Prostate gland (tissue), 2 donors: ENCODE measurements around the gene PTPA. TPM values are rescaled to one million over a fixed set of nuclear protein-coding genes. Genes with fewer than 3 reads are reported as not detected.

ENCODE experiments used
- DNase-seq: peaks from one replicate; pipeline ENCODE4 v3.0.0-alpha.2; 2019; ENCODE audit warnings: low spot score
- H3K27ac ChIP-seq, 2 donors: fragments of 200-600 bp; sonication (generic); 2 replicates each; pipeline ENCODE4 v1.5.1; 2017 to 2019
- H3K27me3 ChIP-seq: fragments of 200-600 bp; sonication (generic); replicated peaks from 2 replicates; pipeline ENCODE4 v1.5.1; 2019; ENCODE audit not compliant: insufficient read depth
- H3K36me3 ChIP-seq, 2 donors: fragments of 200-600 bp; sonication (generic); 1 replicate in 1 of 2; 2 replicates in 1 of 2; pipeline versions ENCODE4 v1.5.1 to v1.8.1; 2017 to 2019
- H3K4me1 ChIP-seq: fragments of 200-600 bp; sonication (generic); replicated peaks from 2 replicates; pipeline ENCODE4 v1.5.1; 2019
- H3K4me3 ChIP-seq, 2 donors: fragments of 200-600 bp; sonication (generic); 2 replicates each; pipeline ENCODE4 v1.5.1; 2017 to 2019
- H3K9me3 ChIP-seq: fragments of 200-600 bp; sonication (generic); 2 replicates; pipeline ENCODE4 v1.5.1; 2017
- CTCF ChIP-seq, 4 experiments: fragments of 200-600 bp in 2 of 4; fragments of 450-650 bp in 2 of 4; sonication (generic) in 2 of 4; IDR thresholded peaks; 1 replicate in 3 of 4; 2 replicates in 1 of 4; pipeline ENCODE4 v1.5.1; 2016 to 2019; ENCODE audit warnings: antibody characterized with exemption in 4 of 4, mild to moderate bottlenecking in 2 of 4, moderate library complexity in 2 of 4
- POLR2A ChIP-seq: fragments of 450-650 bp; IDR thresholded peaks from one replicate; pipeline ENCODE4 v1.6.1; 2016; ENCODE audit warnings: antibody characterized with exemption, mild to moderate bottlenecking
- POLR2AphosphoS5 ChIP-seq: sonication (generic); formaldehyde crosslinking; IDR thresholded peaks from one replicate; pipeline ENCODE4 v1.6.1; 2017; ENCODE audit warnings: antibody characterized with exemption
- WGBS: methylation state at CpG from one replicate; pipeline ENCODE4 v1.1.5; 2018; 5-methylcytosine and 5-hydroxymethylcytosine counted together
- intact Hi-C: fragments of 100-400 bp; cut with DNase I; formaldehyde crosslinking; loops from one replicate; pipeline ENCODE4 v1.14.2; 2022
- total RNA-seq, 2 donors: library from RNA; depleted of rRNA; stranded (reverse); fragments of >200 nt; gene quantifications; one replicate each; pipeline ENCODE4 v1.1.0, GENCODE V29; 2016

Gene PTPA
- total RNA-seq, 2 donors from 2014 or later: 165 to 173 TPM

GRCh38 chr9:129093602-129094386, 17.4 kb upstream of the PTPA start:
- no peaks in the 10 kb centered on the region for H3K27me3 ChIP-seq

GRCh38 chr9:129094387-129095169, 16.6 kb upstream of the PTPA start:
- Histone ChIP-seq H3K9me3 (no peaks in the 10 kb centered on the region), H3K27ac (no peak overlapping the region), H3K4me3 (no peak overlapping the region), H3K4me1 (no peaks in the 10 kb centered on the region), H3K36me3 (peaks cover 0 to 7% of the 10 kb centered on the region in 2 donors), H3K27me3 (no peaks in the 10 kb centered on the region)
- no peak for DNase-seq
- intact Hi-C loops: no loop called here
- 92% methylated on average over 13 of the region's 13 CpGs for WGBS
- TF ChIP-seq POLR2AphosphoS5: no peak
- TF ChIP-seq POLR2A: no peak

More at GRCh38 chr9:129093602-129094386, 17.4 kb upstream of the PTPA start:
- Histone ChIP-seq H3K36me3 (peaks cover 0 to 7% of the 10 kb centered on the region in 2 donors), H3K27ac (no peak overlapping the region), H3K4me1 (no peaks in the 10 kb centered on the region), H3K4me3 (no peak overlapping the region), H3K9me3 (no peaks in the 10 kb centered on the region)
- TF ChIP-seq POLR2A: no peak
- TF ChIP-seq POLR2AphosphoS5: no peak
- TF ChIP-seq CTCF (IDR thresholded peaks at IDR 0.05): no peak
- WGBS: 74% methylated on average over 20 of the region's 20 CpGs
- no peak for DNase-seq
- intact Hi-C loops: no loop called here

- Histone ChIP-seq H3K9me3 (no peaks in the 10 kb centered on the region), H3K27me3 (no peaks in the 10 kb centered on the region), H3K27ac (no peak overlapping the region), H3K4me3 (no peak overlapping the region), H3K36me3 (peaks cover 0 to 7% of the 10 kb centered on the region in 2 donors), H3K4me1 (no peaks in the 10 kb centered on the region)
- TF ChIP-seq POLR2A: no peak
- 94% methylated on average over 21 of the region's 21 CpGs for WGBS
- DNase-seq: no peak
- intact Hi-C loops: no loop called here
These were observed 16.0 kb upstream of the PTPA start for GRCh38 chr9:129095170-129095667.

GRCh38 chr9:129095908-129096307, 15.3 kb upstream of the PTPA start:
- TF ChIP-seq POLR2A (no peak), CTCF (IDR thresholded peaks at IDR 0.05) (no peak), POLR2AphosphoS5 (no peak)
- intact Hi-C loops: no loop called here
- no peak overlapping the region for H3K27ac ChIP-seq

GRCh38 chr9:129097671-129098306, 13.4 kb upstream of the PTPA start:
- 93% methylated on average over 16 of the region's 16 CpGs for WGBS
- no peak overlapping the region for H3K4me3 ChIP-seq
- no peak for DNase-seq
- H3K27ac ChIP-seq: no peak overlapping the region
- H3K27me3 ChIP-seq: no peaks in the 10 kb centered on the region
- intact Hi-C loops: no loop called here
- TF ChIP-seq POLR2AphosphoS5: no peak
- TF ChIP-seq POLR2A: no peak
- TF ChIP-seq CTCF (IDR thresholded peaks at IDR 0.05): no peak
- no peaks in the 10 kb centered on the region for H3K4me1 ChIP-seq
- H3K36me3 ChIP-seq: peaks cover 5 to 7% of the 10 kb centered on the region in 2 donors
- H3K9me3 ChIP-seq: no peaks in the 10 kb centered on the region

More at GRCh38 chr9:129095908-129096307, 15.3 kb upstream of the PTPA start:
- Histone ChIP-seq H3K4me1 (no peaks in the 10 kb centered on the region), H3K36me3 (peaks cover 0 to 7% of the 10 kb centered on the region in 2 donors), H3K27me3 (no peaks in the 10 kb centered on the region), H3K4me3 (no peak overlapping the region), H3K9me3 (no peaks in the 10 kb centered on the region)
- DNase-seq: no peak
- WGBS: 98% methylated on average over 12 of the region's 12 CpGs
